Uterus (tissue), 4 donors: ENCODE measurements around the gene MARCHF11. TPM values are rescaled to one million over a fixed set of nuclear protein-coding genes. Genes with fewer than 3 reads are reported as not detected.

ENCODE experiments used
- DNase-seq, 2 donors: peaks; one replicate each; pipeline ENCODE4 v3.0.0-alpha.2; 2019 to 2020
- H3K27ac ChIP-seq, 2 donors: fragments of 200-600 bp; sonication (generic); 1 replicate in 1 of 2; 2 replicates in 1 of 2; pipeline ENCODE4 v1.5.1; 2016 to 2018
- H3K27me3 ChIP-seq, 2 donors: fragments of 200-600 bp; sonication (generic); one replicate each; pipeline ENCODE4 v1.5.1; 2018 to 2019; ENCODE audit warnings: control low read depth in 1 of 2
- H3K36me3 ChIP-seq, 2 donors: fragments of 200-600 bp; sonication (generic); one replicate each; pipeline ENCODE4 v1.5.1; 2019; ENCODE audit warnings: control low read depth in 1 of 2
- H3K4me1 ChIP-seq, 2 donors: fragments of 200-600 bp; sonication (generic); one replicate each; pipeline ENCODE4 v1.5.1; 2018 to 2019; ENCODE audit warnings: control low read depth in 1 of 2
- H3K4me3 ChIP-seq, 2 donors: fragments of 200-600 bp; sonication (generic); 1 replicate in 1 of 2; 2 replicates in 1 of 2; pipeline ENCODE4 v1.5.1; 2018 to 2019; ENCODE audit warnings: mild to moderate bottlenecking in 1 of 2
- H3K9me3 ChIP-seq, 2 donors: fragments of 200-600 bp; sonication (generic); one replicate each; pipeline ENCODE4 v1.5.1; 2019; ENCODE audit warnings: control low read depth in 1 of 2
- POLR2A ChIP-seq, 2 donors: fragments of 450-650 bp; IDR thresholded peaks; one replicate each; pipeline ENCODE4 v1.6.1; 2016; ENCODE audit warnings: antibody characterized with exemption in 2 of 2, mild to moderate bottlenecking in 1 of 2, moderate library complexity in 1 of 2
- intact Hi-C: fragments of 100-400 bp; cut with DNase I; formaldehyde crosslinking; loops from one replicate; pipeline ENCODE4 v1.15.1; 2023; ENCODE audit warnings: low total_unique reads
- total RNA-seq, 4 donors: library from RNA; depleted of rRNA in 3 of 4; stranded (reverse); fragments of >200 nt in 3 of 4; gene quantifications; one replicate each; pipeline versions ENCODE4 v1.1.0 to v1.2.4, GENCODE V29; 2014 to 2023
- TF ChIP-seq, protein P1 (sequence below), 4 experiments: fragments of 200-600 bp in 2 of 4; fragments of 450-650 bp in 2 of 4; sonication (generic) in 2 of 4; IDR thresholded peaks; one replicate each; pipeline ENCODE4 v1.5.1; 2016 to 2019; ENCODE audit warnings: antibody characterized with exemption in 4 of 4, mild to moderate bottlenecking in 2 of 4, moderate library complexity in 1 of 4
- donor health status: DM: yes; HTN: yes; CAD: no.

MARCHF11 gene
- total RNA-seq, 4 donors from 2014 or later, result 0.28 TPM; not detected in 3

- intact Hi-C loops, result no loop called here
- DNase-seq, result no peak
- Histone ChIP-seq H3K4me3 (no peak overlapping the region), H3K27me3 (no peaks in the 10 kb centered on the region), H3K4me1 (no peaks in the 10 kb centered on the region), H3K9me3 (no peaks in the 10 kb centered on the region), H3K27ac (no peak overlapping the region), H3K36me3 (no peaks in the 10 kb centered on the region)
- TF ChIP-seq, protein P1, sequence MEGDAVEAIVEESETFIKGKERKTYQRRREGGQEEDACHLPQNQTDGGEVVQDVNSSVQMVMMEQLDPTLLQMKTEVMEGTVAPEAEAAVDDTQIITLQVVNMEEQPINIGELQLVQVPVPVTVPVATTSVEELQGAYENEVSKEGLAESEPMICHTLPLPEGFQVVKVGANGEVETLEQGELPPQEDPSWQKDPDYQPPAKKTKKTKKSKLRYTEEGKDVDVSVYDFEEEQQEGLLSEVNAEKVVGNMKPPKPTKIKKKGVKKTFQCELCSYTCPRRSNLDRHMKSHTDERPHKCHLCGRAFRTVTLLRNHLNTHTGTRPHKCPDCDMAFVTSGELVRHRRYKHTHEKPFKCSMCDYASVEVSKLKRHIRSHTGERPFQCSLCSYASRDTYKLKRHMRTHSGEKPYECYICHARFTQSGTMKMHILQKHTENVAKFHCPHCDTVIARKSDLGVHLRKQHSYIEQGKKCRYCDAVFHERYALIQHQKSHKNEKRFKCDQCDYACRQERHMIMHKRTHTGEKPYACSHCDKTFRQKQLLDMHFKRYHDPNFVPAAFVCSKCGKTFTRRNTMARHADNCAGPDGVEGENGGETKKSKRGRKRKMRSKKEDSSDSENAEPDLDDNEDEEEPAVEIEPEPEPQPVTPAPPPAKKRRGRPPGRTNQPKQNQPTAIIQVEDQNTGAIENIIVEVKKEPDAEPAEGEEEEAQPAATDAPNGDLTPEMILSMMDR (IDR thresholded peaks at IDR 0.05), result no peak
- no peak for TF ChIP-seq POLR2A (IDR thresholded peaks at IDR 0.05)
Observed at GRCh38 chr5:16120579-16120978, 59.0 kb downstream of the MARCHF11 start.

DNA sequence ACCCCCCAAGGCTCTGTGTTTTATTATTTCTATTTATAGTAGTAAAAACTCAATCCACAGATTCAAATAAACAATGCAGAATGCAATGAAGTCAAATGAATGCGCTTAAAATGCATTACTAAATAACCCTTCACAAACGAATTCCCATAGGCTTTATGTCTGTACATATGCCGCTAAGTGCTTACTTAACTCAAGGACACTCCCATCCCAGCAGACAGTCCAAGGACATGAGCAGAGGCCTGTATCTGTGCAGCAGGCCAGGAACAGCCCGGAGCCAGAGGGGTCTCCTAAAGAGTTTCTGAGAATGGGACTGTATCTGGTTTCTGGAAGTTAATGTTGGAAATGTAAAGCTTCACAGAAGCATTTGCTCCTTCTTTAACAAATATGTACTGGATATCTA is 59.8 kb downstream of the MARCHF11 start:
- Histone ChIP-seq H3K4me3 (no peak overlapping the region), H3K27ac (no peak overlapping the region), H3K4me1 (no peaks in the 10 kb centered on the region), H3K27me3 (no peaks in the 10 kb centered on the region), H3K9me3 (no peaks in the 10 kb centered on the region), H3K36me3 (no peaks in the 10 kb centered on the region)
- intact Hi-C loops, result no loop called here
- TF ChIP-seq, protein P1 (IDR thresholded peaks at IDR 0.05), result no peak
- TF ChIP-seq POLR2A (IDR thresholded peaks at IDR 0.05), result no peak
- no peak for DNase-seq

GRCh38 chr5:16115140-16115539 is 64.5 kb downstream of the MARCHF11 start:
- no peaks in the 10 kb centered on the region for H3K27me3 ChIP-seq
- no peak overlapping the region for H3K4me3 ChIP-seq
- no peak for TF ChIP-seq POLR2A (IDR thresholded peaks at IDR 0.05)
- TF ChIP-seq, protein P1 (IDR thresholded peaks at IDR 0.05), result no peak
- no peaks in the 10 kb centered on the region for H3K4me1 ChIP-seq
- intact Hi-C loops, result no loop called here
- DNase-seq, result no peak
- no peaks in the 10 kb centered on the region for H3K36me3 ChIP-seq
- H3K9me3 ChIP-seq, result no peaks in the 10 kb centered on the region
- H3K27ac ChIP-seq, result no peak overlapping the region

GRCh38 chr5:16108418-16108817 is 71.2 kb downstream of the MARCHF11 start:
- intact Hi-C loops, result no loop called here

DNA sequence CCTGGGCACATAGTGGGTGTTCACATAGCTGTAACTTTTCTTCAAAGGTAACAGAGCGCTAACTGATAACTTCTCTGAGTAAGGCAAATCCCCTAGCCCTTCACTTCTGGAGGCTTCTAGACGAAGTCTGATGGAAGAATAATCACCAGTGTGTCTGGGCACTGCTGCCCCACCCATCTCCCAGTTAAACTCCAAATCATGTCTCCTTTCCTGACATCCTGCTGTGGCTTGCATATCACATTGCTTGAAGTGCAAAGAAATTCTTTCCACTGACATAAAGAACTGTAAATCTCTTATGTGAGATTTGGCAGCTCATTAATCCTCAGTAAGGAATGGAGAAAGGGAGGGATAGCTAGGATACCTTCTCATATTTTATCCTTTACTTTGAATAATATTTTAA is 74.6 kb downstream of the MARCHF11 start:
- no peak overlapping the region for H3K4me3 ChIP-seq
- no peaks in the 10 kb centered on the region for H3K27me3 ChIP-seq
- H3K36me3 ChIP-seq, result no peaks in the 10 kb centered on the region
- no peaks in the 10 kb centered on the region for H3K4me1 ChIP-seq
- intact Hi-C loops, result no loop called here
- TF ChIP-seq, protein P1 (IDR thresholded peaks at IDR 0.05), result no peak
- no peak for TF ChIP-seq POLR2A (IDR thresholded peaks at IDR 0.05)
- no peak for DNase-seq
- H3K9me3 ChIP-seq, result no peaks in the 10 kb centered on the region
- H3K27ac ChIP-seq, result no peak overlapping the region

More at GRCh38 chr5:16108418-16108817, 71.2 kb downstream of the MARCHF11 start:
- H3K27ac ChIP-seq, result no peak overlapping the region
- no peaks in the 10 kb centered on the region for H3K36me3 ChIP-seq
- H3K9me3 ChIP-seq, result no peaks in the 10 kb centered on the region
- no peaks in the 10 kb centered on the region for H3K4me1 ChIP-seq
- no peak overlapping the region for H3K4me3 ChIP-seq
- no peaks in the 10 kb centered on the region for H3K27me3 ChIP-seq
- DNase-seq, result no peak
- no peak for TF ChIP-seq POLR2A (IDR thresholded peaks at IDR 0.05)
- TF ChIP-seq, protein P1 (IDR thresholded peaks at IDR 0.05), result no peak
